ENCODE data around the gene IL21R.
A peak's percentile ranks its signal among the peaks of the same experiment; 100 is the strongest.

IL21R gene

DNA sequence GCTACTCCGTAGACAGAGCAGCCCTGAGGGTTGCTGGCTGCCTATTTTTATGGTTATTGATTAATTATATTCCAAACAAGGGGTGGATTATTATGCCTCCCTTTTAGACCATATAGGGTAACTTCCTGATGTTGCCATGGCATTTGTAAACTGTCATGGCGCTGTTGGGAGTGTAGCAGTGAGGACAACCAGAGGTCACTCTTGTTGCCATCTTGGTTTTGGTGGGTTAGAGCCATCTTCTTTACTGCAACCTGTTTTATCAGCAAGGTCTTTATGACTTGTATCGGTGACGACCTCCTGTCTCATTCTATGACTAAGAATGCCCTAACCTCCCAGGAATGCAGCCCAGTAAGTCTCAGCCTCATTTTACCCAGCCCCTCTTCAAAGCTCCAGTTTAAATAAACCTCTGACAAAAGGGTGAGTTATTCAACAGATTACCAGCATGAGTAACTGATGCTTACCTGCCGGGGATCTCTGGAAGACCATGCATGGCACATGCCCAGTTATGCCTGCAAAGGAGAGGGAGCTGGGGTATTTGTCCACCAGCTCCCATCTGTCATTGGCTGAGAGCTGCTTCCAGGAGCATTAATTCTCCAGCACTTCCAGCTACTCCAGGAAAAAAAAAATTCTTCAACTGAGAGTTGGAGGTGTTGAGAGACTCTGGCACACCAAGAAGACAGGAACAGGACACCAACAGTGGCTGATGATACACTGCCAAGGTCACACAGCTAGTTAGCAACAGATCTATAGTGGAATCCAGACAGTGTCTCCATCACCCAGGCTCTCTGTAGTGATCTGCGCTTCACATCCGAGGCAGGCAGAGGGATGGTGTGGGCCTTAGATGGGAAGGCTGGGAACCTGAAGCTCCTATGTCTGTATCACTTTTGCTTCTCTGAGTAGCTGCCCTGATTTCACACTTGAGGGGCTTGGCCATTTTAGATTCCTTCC, 36.6 kb upstream of the IL21R start:
- DNase-seq (ENCODE audit: low read depth, low spot score) = no peak
- ChIA-PET CTCF (interaction anchor here (0.7 to 8.6 kb wide), 12 partner anchors 10 to 212 kb away, joined by 3 to 355 read pairs (median 5); partner anchors contain the start of gene NSMCE1), POLR2A (interaction anchor here (0.6 to 0.7 kb wide), 2 partner anchors 11 to 48 kb away, joined by 3 read pairs; no protein-coding TSS in a partner anchor)
- H3K4me3 ChIP-seq (ENCODE audit: low read depth, low read length) = no peak overlapping the region
- TF ChIP-seq, protein P1, sequence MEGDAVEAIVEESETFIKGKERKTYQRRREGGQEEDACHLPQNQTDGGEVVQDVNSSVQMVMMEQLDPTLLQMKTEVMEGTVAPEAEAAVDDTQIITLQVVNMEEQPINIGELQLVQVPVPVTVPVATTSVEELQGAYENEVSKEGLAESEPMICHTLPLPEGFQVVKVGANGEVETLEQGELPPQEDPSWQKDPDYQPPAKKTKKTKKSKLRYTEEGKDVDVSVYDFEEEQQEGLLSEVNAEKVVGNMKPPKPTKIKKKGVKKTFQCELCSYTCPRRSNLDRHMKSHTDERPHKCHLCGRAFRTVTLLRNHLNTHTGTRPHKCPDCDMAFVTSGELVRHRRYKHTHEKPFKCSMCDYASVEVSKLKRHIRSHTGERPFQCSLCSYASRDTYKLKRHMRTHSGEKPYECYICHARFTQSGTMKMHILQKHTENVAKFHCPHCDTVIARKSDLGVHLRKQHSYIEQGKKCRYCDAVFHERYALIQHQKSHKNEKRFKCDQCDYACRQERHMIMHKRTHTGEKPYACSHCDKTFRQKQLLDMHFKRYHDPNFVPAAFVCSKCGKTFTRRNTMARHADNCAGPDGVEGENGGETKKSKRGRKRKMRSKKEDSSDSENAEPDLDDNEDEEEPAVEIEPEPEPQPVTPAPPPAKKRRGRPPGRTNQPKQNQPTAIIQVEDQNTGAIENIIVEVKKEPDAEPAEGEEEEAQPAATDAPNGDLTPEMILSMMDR (IDR thresholded peaks at IDR 0.05; ENCODE audit: insufficient read depth, low read length, missing control alignments) = no peak

- H3K4me3 ChIP-seq (ENCODE audit: low read depth, low read length) = no peak overlapping the region
- ChIA-PET CTCF (interaction anchor here (0.6 to 8.6 kb wide), 32 partner anchors 11 to 257 kb away, joined by 3 to 355 read pairs (median 7); partner anchors contain the start of gene NSMCE1), POLR2A (interaction anchor here (1.6 kb wide), 1 partner anchor 132 kb away, joined by 6 read pairs; no protein-coding TSS in a partner anchor)
- TF ChIP-seq, protein P1 (IDR thresholded peaks at IDR 0.05; ENCODE audit: insufficient read depth, low read length, missing control alignments) = no peak
- DNase-seq (ENCODE audit: low read depth, low spot score) = no peak
These were observed 35.1 kb upstream of the IL21R start for GRCh38 chr16:27366687-27367460.

- peak overlapping the region; percentile 27 for H3K4me3 ChIP-seq (ENCODE audit: low read depth, low read length)
- POLR2A ChIA-PET = interaction anchor here (1.6 kb wide), 1 partner anchor 133 kb away, joined by 6 read pairs; no protein-coding TSS in a partner anchor
- CTCF ChIA-PET = interaction anchor here (0.6 to 8.6 kb wide), 44 partner anchors 11 to 257 kb away, joined by 3 to 355 read pairs (median 6); partner anchors contain the start of gene KDM8
- no peak for DNase-seq (ENCODE audit: low read depth, low spot score)
- TF ChIP-seq, protein P1 (IDR thresholded peaks at IDR 0.05; ENCODE audit: insufficient read depth, low read length, missing control alignments) = peak; percentile 95
These were observed 34.3 kb upstream of the IL21R start for GRCh38 chr16:27367461-27368357.

GRCh38 chr16:27368358-27368722, 33.6 kb upstream of the IL21R start:
- H3K4me3 ChIP-seq (ENCODE audit: low read depth, low read length) = no peak overlapping the region
- TF ChIP-seq, protein P1 (IDR thresholded peaks at IDR 0.05; ENCODE audit: insufficient read depth, low read length, missing control alignments) = no peak
- DNase-seq (ENCODE audit: low read depth, low spot score) = no peak
- CTCF ChIA-PET = interaction anchor here (0.7 to 8.6 kb wide), 38 partner anchors 10 to 258 kb away, joined by 3 to 355 read pairs (median 7); partner anchors contain the start of gene KDM8
- POLR2A ChIA-PET = interaction anchor here (1.6 kb wide), 1 partner anchor 134 kb away, joined by 6 read pairs; no protein-coding TSS in a partner anchor

- no peak for DNase-seq (ENCODE audit: low read depth, low spot score)
- ChIA-PET CTCF (interaction anchor here (0.7 to 8.6 kb wide), 6 partner anchors 8 to 216 kb away, joined by 4 to 355 read pairs (median 40); no protein-coding TSS in a partner anchor), POLR2A (no interaction called here)
- TF ChIP-seq, protein P1 (IDR thresholded peaks at IDR 0.05; ENCODE audit: insufficient read depth, low read length, missing control alignments) = no peak
- no peak overlapping the region for H3K4me3 ChIP-seq (ENCODE audit: low read depth, low read length)
These were observed 32.2 kb upstream of the IL21R start for GRCh38 chr16:27369806-27370205.

Measured in AG04449 (cell line).